NCI-H748 treated with DMSO at 0.1 percent for 48 hours (cell line): ENCODE results near the gene RPTOR.

Experiments used
- DNase-seq: peaks from one replicate; lab custom pipeline; 2025; lab: John Stamatoyannopoulos, UW

The RPTOR gene

GRCh38 chr17:80893604-80894438 lies 349.2 kb downstream of the RPTOR start:
- DNase-seq, result no peak

GRCh38 chr17:80894439-80894721 lies 349.7 kb downstream of the RPTOR start:
- DNase-seq, result no peak

GRCh38 chr17:80894726-80895125 lies 350.1 kb downstream of the RPTOR start:
- DNase-seq, result no peak

- no peak for DNase-seq
These were observed 350.7 kb downstream of the RPTOR start for GRCh38 chr17:80895366-80895765.

GRCh38 chr17:80898716-80899115 lies 354.1 kb downstream of the RPTOR start:
- no peak for DNase-seq

GRCh38 chr17:80899402-80900268 lies 355.0 kb downstream of the RPTOR start:
- DNase-seq, result no peak

GRCh38 chr17:80901319-80901718 lies 356.7 kb downstream of the RPTOR start:
- DNase-seq, result no peak

- DNase-seq, result no peak
These were observed 357.7 kb downstream of the RPTOR start for GRCh38 chr17:80902197-80902962.

GRCh38 chr17:80902963-80903611 lies 358.4 kb downstream of the RPTOR start:
- DNase-seq, result no peak

- DNase-seq, result no peak
These were observed 359.6 kb downstream of the RPTOR start for GRCh38 chr17:80904036-80904753.

GRCh38 chr17:80905586-80906230 lies 361.1 kb downstream of the RPTOR start:
- DNase-seq, result no peak

GRCh38 chr17:80906364-80907259 lies 362.0 kb downstream of the RPTOR start:
- DNase-seq, result no peak

- no peak for DNase-seq
These were observed 362.6 kb downstream of the RPTOR start for GRCh38 chr17:80907281-80907680.

GRCh38 chr17:80908211-80908610 lies 363.6 kb downstream of the RPTOR start:
- no peak for DNase-seq

- DNase-seq, result no peak
These were observed 364.1 kb downstream of the RPTOR start for GRCh38 chr17:80908776-80909175.

- DNase-seq, result no peak
These were observed 365.0 kb downstream of the RPTOR start for GRCh38 chr17:80909635-80910034.

GRCh38 chr17:80910043-80910442 lies 365.4 kb downstream of the RPTOR start:
- no peak for DNase-seq

- no peak for DNase-seq
These were observed 367.8 kb downstream of the RPTOR start for GRCh38 chr17:80912476-80912875.

GRCh38 chr17:80913928-80914821 lies 369.5 kb downstream of the RPTOR start:
- DNase-seq, result no peak
